OCI-LY7 (cell line): ENCODE results near the gene SCN8A. TPM values are rescaled to one million over a fixed set of nuclear protein-coding genes. Genes with fewer than 3 reads are reported as not detected.

ENCODE experiments used
- BruUV-seq: library from RNA; stranded (reverse); fragments of 400-500 nt; replicated peaks from 2 replicates; lab custom pipeline; 2021; lab: Mats Ljungman, UMichigan
- CTCF ChIA-PET: fragments of 300-600 bp; sonication (Branson Sonifier 250); formaldehyde crosslinking; loops from one replicate; lab custom pipeline; 2022; ENCODE audit warnings: antibody characterized with exemption; ENCODE audit not compliant: unreplicated experiment; lab: Charles Lee
- POLR2A ChIA-PET: fragments of 300-600 bp; sonication (Branson Sonifier 250); formaldehyde crosslinking; loops from one replicate; lab custom pipeline; 2022; ENCODE audit warnings: antibody characterized with exemption; lab: Charles Lee
- DNase-seq: peaks from one replicate; pipeline ENCODE4 v3.0.0-alpha.2; 2015; ENCODE audit warnings: low spot score
- H2AFZ ChIP-seq: fragments of 200-600 bp; sonication (generic), shearing (Covaris generic); 2 replicates; pipeline ENCODE4 v1.6.1; 2014; ENCODE audit warnings: mild to moderate bottlenecking, antibody characterized with exemption, low read length, moderate library complexity
- H3K27ac ChIP-seq: fragments of 200-600 bp; sonication (generic); 2 replicates; pipeline ENCODE4 v1.5.1; 2014; ENCODE audit warnings: mixed run types, low read depth, mild to moderate bottlenecking, moderate library complexity, low read length, inconsistent platforms; ENCODE audit not compliant: poor library complexity, severe bottlenecking
- H3K36me3 ChIP-seq: fragments of 200-600 bp; sonication (generic); 2 replicates; pipeline ENCODE4 v1.6.1; 2014; ENCODE audit warnings: mild to moderate bottlenecking, antibody characterized with exemption, low read length, moderate library complexity, mixed read lengths; ENCODE audit not compliant: insufficient read depth
- H3K4me1 ChIP-seq: fragments of 200-600 bp; sonication (generic); 2 replicates; pipeline ENCODE4 v1.5.1; 2014; ENCODE audit warnings: mild to moderate bottlenecking, low read length; ENCODE audit not compliant: insufficient read depth, poor library complexity, severe bottlenecking
- H3K4me2 ChIP-seq: fragments of 200-600 bp; sonication (generic); 2 replicates; pipeline ENCODE4 v1.6.1; 2014; ENCODE audit warnings: mild to moderate bottlenecking, low read length
- H3K4me3 ChIP-seq: fragments of 200-600 bp; sonication (generic); 2 replicates; pipeline ENCODE4 v1.5.1; 2014; ENCODE audit warnings: mild to moderate bottlenecking, low read depth, low read length; ENCODE audit not compliant: poor library complexity, severe bottlenecking
- H3K79me2 ChIP-seq: fragments of 200-600 bp; sonication (generic); 2 replicates; pipeline ENCODE4 v1.6.1; 2016; ENCODE audit warnings: low read depth, mild to moderate bottlenecking, low read length, moderate library complexity, mixed read lengths; ENCODE audit not compliant: insufficient read depth
- H3K9me2 ChIP-seq: fragments of 200-600 bp; sonication (generic); 2 replicates; pipeline ENCODE4 v1.6.1; 2016; ENCODE audit warnings: mild to moderate bottlenecking, low read length, mixed read lengths; ENCODE audit not compliant: insufficient read depth
- H3K9me3 ChIP-seq: fragments of 200-600 bp; sonication (generic); 2 replicates; pipeline ENCODE4 v1.6.1; 2014; ENCODE audit warnings: mild to moderate bottlenecking, mixed run types, low read length, mixed read lengths
- H4K20me1 ChIP-seq: fragments of 200-600 bp; sonication (generic); 2 replicates; pipeline ENCODE4 v1.6.1; 2014; ENCODE audit warnings: mild to moderate bottlenecking, antibody characterized with exemption, low read length, moderate library complexity, mixed read lengths; ENCODE audit not compliant: insufficient read depth
- EZH2phosphoT487 ChIP-seq: fragments of 200-600 bp; sonication (generic); IDR thresholded peaks from 2 replicates; pipeline ENCODE4 v1.6.1; 2018; ENCODE audit warnings: low read depth, borderline replicate concordance, mild to moderate bottlenecking, mixed run types, antibody characterized with exemption, low read length, moderate library complexity, mixed read lengths
- intact Hi-C: fragments of 100-400 bp; cut with micrococcal nuclease; formaldehyde crosslinking; loops from one replicate; pipeline ENCODE4 v1.10.0; 2022; ENCODE audit not compliant: unreplicated experiment
- total RNA-seq, 2 experiments: library from RNA; depleted of rRNA in 1 of 2; stranded (reverse); fragments of >200 nt in 1 of 2; shearing (Covaris generic) in 1 of 2; gene quantifications; 2 replicates each; pipeline ENCODE4 v1.2.3, GENCODE V29; 2014 to 2022
- TF ChIP-seq, protein P1 (sequence below): fragments of 200-600 bp; sonication (generic); conservative IDR thresholded peaks from 2 replicates; pipeline ENCODE4 v1.5.1; 2014; ENCODE audit warnings: mild to moderate bottlenecking, antibody characterized with exemption, low read length, moderate library complexity, mixed read lengths

Gene SCN8A
- total RNA-seq, 2 experiments from 2014 or later: 0.88 to 2.6 TPM

DNA sequence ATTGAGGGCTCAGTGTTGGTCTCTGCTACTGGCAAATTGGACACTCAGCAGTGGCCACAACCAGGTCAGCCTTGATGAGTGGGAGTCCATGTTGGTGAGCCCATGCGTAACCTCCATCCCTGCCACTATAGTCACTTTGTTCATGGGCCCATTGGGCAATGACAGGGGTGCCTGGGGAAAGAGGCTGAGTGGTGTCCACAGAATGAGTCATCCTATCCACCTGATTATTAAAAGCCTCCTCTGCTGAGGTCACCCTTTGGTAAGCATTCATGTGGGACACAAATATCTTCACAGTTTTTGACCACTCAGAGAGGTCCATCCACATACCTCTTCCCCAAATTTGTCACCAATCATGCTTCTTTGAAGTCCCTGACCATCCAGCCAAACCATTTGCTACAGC lies 207.5 kb downstream of the SCN8A start:
- Histone ChIP-seq H3K4me2 (no peak overlapping the region), H3K27ac (no peak overlapping the region), H3K79me2 (no peaks in the 10 kb centered on the region), H3K9me2 (no peaks in the 10 kb centered on the region), H3K9me3 (no peaks in the 10 kb centered on the region), H2AFZ (no peak overlapping the region), H3K4me1 (no peaks in the 10 kb centered on the region), H3K4me3 (no peak overlapping the region), H4K20me1 (no peaks in the 10 kb centered on the region), H3K36me3 (no peaks in the 10 kb centered on the region)
- intact Hi-C loops: no loop called here
- CTCF ChIA-PET: no interaction called here
- DNase-seq: no peak
- POLR2A ChIA-PET: no interaction called here
- BruUV-seq: no TSS peak
- TF ChIP-seq, protein P1, sequence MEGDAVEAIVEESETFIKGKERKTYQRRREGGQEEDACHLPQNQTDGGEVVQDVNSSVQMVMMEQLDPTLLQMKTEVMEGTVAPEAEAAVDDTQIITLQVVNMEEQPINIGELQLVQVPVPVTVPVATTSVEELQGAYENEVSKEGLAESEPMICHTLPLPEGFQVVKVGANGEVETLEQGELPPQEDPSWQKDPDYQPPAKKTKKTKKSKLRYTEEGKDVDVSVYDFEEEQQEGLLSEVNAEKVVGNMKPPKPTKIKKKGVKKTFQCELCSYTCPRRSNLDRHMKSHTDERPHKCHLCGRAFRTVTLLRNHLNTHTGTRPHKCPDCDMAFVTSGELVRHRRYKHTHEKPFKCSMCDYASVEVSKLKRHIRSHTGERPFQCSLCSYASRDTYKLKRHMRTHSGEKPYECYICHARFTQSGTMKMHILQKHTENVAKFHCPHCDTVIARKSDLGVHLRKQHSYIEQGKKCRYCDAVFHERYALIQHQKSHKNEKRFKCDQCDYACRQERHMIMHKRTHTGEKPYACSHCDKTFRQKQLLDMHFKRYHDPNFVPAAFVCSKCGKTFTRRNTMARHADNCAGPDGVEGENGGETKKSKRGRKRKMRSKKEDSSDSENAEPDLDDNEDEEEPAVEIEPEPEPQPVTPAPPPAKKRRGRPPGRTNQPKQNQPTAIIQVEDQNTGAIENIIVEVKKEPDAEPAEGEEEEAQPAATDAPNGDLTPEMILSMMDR: no peak
- TF ChIP-seq EZH2phosphoT487: no peak

DNA sequence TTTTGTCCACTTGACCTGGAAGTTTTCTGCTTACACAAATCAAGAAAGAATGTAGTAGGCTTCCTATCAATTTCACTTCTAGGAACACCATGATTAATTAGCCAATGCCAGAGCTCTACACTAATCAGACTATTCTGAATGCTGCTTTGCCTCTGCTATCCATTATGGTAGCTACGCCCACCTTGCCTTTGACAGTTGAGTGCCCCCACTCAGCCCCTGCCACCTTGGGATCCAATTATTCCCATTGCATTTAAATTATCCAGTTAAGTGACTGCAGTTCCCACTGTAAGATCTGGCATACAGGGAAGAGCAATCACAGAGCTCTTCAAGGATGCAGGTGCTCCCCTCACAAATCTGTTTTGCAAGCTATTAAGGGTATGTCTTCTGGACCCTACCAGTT lies 210.0 kb downstream of the SCN8A start:
- no peak for DNase-seq
- Histone ChIP-seq H3K4me3 (no peak overlapping the region), H3K79me2 (no peaks in the 10 kb centered on the region), H4K20me1 (no peaks in the 10 kb centered on the region), H3K36me3 (no peaks in the 10 kb centered on the region), H3K4me1 (no peaks in the 10 kb centered on the region), H3K4me2 (no peak overlapping the region), H3K9me3 (no peaks in the 10 kb centered on the region), H3K27ac (no peak overlapping the region), H2AFZ (no peak overlapping the region), H3K9me2 (no peaks in the 10 kb centered on the region)
- TF ChIP-seq EZH2phosphoT487: no peak
- TF ChIP-seq, protein P1: no peak
- no TSS peak for BruUV-seq
- intact Hi-C loops: no loop called here
- POLR2A ChIA-PET: no interaction called here
- CTCF ChIA-PET: interaction anchor here (1.0 kb wide), 1 partner anchor 9 kb away, joined by 3 read pairs; no protein-coding TSS in a partner anchor

DNA sequence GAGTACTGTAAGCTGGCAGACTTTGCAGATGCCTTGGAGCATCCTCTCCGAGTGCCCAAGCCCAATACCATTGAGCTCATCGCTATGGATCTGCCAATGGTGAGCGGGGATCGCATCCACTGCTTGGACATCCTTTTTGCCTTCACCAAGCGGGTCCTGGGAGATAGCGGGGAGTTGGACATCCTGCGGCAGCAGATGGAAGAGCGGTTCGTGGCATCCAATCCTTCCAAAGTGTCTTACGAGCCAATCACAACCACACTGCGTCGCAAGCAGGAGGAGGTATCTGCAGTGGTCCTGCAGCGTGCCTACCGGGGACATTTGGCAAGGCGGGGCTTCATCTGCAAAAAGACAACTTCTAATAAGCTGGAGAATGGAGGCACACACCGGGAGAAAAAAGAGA lies 215.9 kb downstream of the SCN8A start:
- Histone ChIP-seq H3K27ac (no peak overlapping the region), H3K4me3 (no peak overlapping the region), H3K4me1 (peaks cover 3% of the 10 kb centered on the region), H3K9me3 (no peaks in the 10 kb centered on the region), H3K79me2 (no peaks in the 10 kb centered on the region), H4K20me1 (no peaks in the 10 kb centered on the region), H3K9me2 (no peaks in the 10 kb centered on the region), H3K4me2 (no peak overlapping the region), H3K36me3 (no peaks in the 10 kb centered on the region), H2AFZ (no peak overlapping the region)
- POLR2A ChIA-PET: no interaction called here
- TF ChIP-seq, protein P1: no peak
- TF ChIP-seq EZH2phosphoT487: no peak
- CTCF ChIA-PET: no interaction called here
- no TSS peak for BruUV-seq
- intact Hi-C loops: no loop called here
- DNase-seq: no peak
